ENCODE results near the gene IL4R.
"Not testable (repeated sequence)": the region's sequence is repeated elsewhere in the genome, so short reads cannot be mapped to it uniquely, and the experiment has no call there.

Gene IL4R

DNA sequence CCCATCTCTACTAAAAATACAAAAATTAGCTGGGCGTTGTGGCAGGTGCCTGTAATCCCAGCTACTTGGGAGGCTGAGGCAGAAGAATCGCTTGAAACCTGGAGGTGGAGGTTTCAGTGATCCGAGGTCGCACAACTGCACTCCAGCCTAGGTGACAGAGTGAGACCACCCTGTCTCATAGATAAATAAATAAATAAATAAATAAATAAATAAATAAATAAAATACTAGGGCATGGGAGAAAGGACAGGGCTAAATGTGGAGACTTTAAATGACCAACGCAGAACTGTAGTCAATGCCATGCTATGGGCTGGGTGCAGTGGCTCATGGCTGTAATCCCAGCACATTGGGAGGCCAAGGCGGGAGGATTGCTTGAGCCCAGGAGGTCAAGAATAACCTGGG, 25.5 kb upstream of the IL4R start:
- not testable (repeated sequence) for H3K27ac ChIP-seq (ENCODE audit: low read length); H3K27me3 ChIP-seq (ENCODE audit: control insufficient read depth, insufficient read depth, low read length); DNase-seq (ENCODE audit: low read depth, low spot score); H3K4me1 ChIP-seq (ENCODE audit: control insufficient read depth, insufficient read depth, low read length); H3K4me3 ChIP-seq (ENCODE audit: low read length); H3K36me3 ChIP-seq (ENCODE audit: control insufficient read depth, insufficient read depth, low read length); H3K9me3 ChIP-seq (ENCODE audit: control insufficient read depth, insufficient read depth, low read length)
- no CpG with 5 or more reads among the region's 6 CpGs for WGBS (ENCODE audit: insufficient coverage, insufficient read length)

GRCh38 chr16:27289669-27290068, 24.1 kb upstream of the IL4R start:
- Histone ChIP-seq H3K36me3 (ENCODE audit: control insufficient read depth, insufficient read depth, low read length) (no peaks in the 10 kb centered on the region), H3K27ac (ENCODE audit: low read length) (no peak overlapping the region), H3K4me3 (ENCODE audit: low read length) (no peak overlapping the region), H3K4me1 (ENCODE audit: control insufficient read depth, insufficient read depth, low read length) (no peaks in the 10 kb centered on the region), H3K27me3 (ENCODE audit: control insufficient read depth, insufficient read depth, low read length) (no peaks in the 10 kb centered on the region), H3K9me3 (ENCODE audit: control insufficient read depth, insufficient read depth, low read length) (no peaks in the 10 kb centered on the region)
- WGBS (ENCODE audit: insufficient coverage, insufficient read length): no CpG with 5 or more reads among the region's 6 CpGs
- DNase-seq (ENCODE audit: low read depth, low spot score): no peak

- Histone ChIP-seq H3K36me3 (ENCODE audit: control insufficient read depth, insufficient read depth, low read length) (no peaks in the 10 kb centered on the region), H3K27me3 (ENCODE audit: control insufficient read depth, insufficient read depth, low read length) (no peaks in the 10 kb centered on the region), H3K27ac (ENCODE audit: low read length) (no peak overlapping the region), H3K9me3 (ENCODE audit: control insufficient read depth, insufficient read depth, low read length) (no peaks in the 10 kb centered on the region), H3K4me1 (ENCODE audit: control insufficient read depth, insufficient read depth, low read length) (no peaks in the 10 kb centered on the region), H3K4me3 (ENCODE audit: low read length) (no peak overlapping the region)
- DNase-seq (ENCODE audit: low read depth, low spot score): no peak
Observed at GRCh38 chr16:27290562-27290961, 23.2 kb upstream of the IL4R start.

DNA sequence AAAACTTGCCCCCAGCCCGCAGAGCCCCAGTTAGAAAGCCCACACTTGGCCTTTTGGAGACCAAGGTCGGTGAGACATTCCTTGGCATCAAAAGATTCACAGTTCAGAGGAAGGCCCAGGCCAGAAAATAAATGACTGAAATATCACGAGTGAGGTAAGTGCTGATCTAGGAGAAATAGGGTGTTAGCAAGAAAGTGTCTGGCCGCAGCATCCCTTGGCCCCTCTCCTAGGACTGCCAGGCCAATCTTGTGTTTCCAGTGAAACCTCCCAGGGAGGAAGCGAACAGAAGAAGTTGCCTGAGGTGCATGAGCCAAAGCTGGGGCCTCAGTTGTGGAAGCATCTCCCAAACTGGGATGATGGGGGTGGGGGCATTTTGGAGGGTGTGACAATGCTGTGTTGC, 22.7 kb upstream of the IL4R start:
- Histone ChIP-seq H3K36me3 (ENCODE audit: control insufficient read depth, insufficient read depth, low read length) (no peaks in the 10 kb centered on the region), H3K9me3 (ENCODE audit: control insufficient read depth, insufficient read depth, low read length) (no peaks in the 10 kb centered on the region), H3K27me3 (ENCODE audit: control insufficient read depth, insufficient read depth, low read length) (no peaks in the 10 kb centered on the region), H3K27ac (ENCODE audit: low read length) (no peak overlapping the region), H3K4me1 (ENCODE audit: control insufficient read depth, insufficient read depth, low read length) (no peaks in the 10 kb centered on the region), H3K4me3 (ENCODE audit: low read length) (no peak overlapping the region)
- WGBS (ENCODE audit: insufficient coverage, insufficient read length): no CpG with 5 or more reads among the region's 5 CpGs
- no peak for DNase-seq (ENCODE audit: low read depth, low spot score)

- WGBS (ENCODE audit: insufficient coverage, insufficient read length): no CpG with 5 or more reads among the region's 4 CpGs
- H3K27ac ChIP-seq (ENCODE audit: low read length): no peak overlapping the region
- H3K27me3 ChIP-seq (ENCODE audit: control insufficient read depth, insufficient read depth, low read length): no peaks in the 10 kb centered on the region
- H3K36me3 ChIP-seq (ENCODE audit: control insufficient read depth, insufficient read depth, low read length): no peaks in the 10 kb centered on the region
- H3K4me1 ChIP-seq (ENCODE audit: control insufficient read depth, insufficient read depth, low read length): no peaks in the 10 kb centered on the region
- DNase-seq (ENCODE audit: low read depth, low spot score): no peak
- H3K4me3 ChIP-seq (ENCODE audit: low read length): no peak overlapping the region
- no peaks in the 10 kb centered on the region for H3K9me3 ChIP-seq (ENCODE audit: control insufficient read depth, insufficient read depth, low read length)
Observed at GRCh38 chr16:27291722-27292240, 22.0 kb upstream of the IL4R start.

DNA sequence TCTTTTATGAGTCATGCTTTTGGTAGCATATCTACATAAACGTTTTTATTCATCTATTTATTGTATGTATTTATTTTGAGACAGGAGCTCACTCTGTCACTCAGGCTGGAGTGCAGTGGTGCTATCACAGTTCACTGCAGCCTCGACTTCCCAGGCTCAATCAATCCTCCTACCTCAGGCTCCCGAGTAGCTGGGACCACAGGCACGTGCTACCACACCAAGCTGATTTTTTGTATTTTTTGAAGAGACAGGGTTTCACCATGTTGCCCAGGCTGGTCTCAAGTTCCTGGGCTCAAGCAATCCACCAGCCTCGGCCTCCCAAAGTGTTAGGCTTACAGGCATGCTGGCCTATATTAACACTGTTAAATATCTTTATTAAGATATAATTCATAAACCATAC, 20.4 kb upstream of the IL4R start:
- Histone ChIP-seq H3K9me3 (ENCODE audit: control insufficient read depth, insufficient read depth, low read length) (no peaks in the 10 kb centered on the region), H3K36me3 (ENCODE audit: control insufficient read depth, insufficient read depth, low read length) (no peaks in the 10 kb centered on the region), H3K27ac (ENCODE audit: low read length) (no peak overlapping the region), H3K4me3 (ENCODE audit: low read length) (no peak overlapping the region), H3K4me1 (ENCODE audit: control insufficient read depth, insufficient read depth, low read length) (no peaks in the 10 kb centered on the region), H3K27me3 (ENCODE audit: control insufficient read depth, insufficient read depth, low read length) (no peaks in the 10 kb centered on the region)
- WGBS (ENCODE audit: insufficient coverage, insufficient read length): no CpG with 5 or more reads among the region's 5 CpGs
- DNase-seq (ENCODE audit: low read depth, low spot score): no peak

DNA sequence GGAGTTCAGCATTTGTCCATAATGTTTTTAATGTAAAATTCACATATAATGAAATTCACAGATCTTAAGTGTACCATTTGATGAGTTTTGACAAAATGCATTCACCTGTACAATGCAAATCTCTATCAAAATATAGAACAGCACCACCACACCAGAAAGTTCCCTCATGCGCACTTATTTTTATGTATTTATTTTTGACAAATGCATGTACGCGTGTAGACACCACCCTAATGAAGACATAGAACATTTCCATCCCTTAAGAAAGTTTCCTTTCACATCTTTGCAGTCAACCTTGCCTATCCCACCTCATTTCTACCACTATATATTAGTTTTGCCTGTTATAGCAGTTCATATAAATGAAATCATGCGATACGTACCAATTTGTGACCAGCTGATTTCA, 15.6 kb upstream of the IL4R start:
- H3K9me3 ChIP-seq (ENCODE audit: control insufficient read depth, insufficient read depth, low read length): no peaks in the 10 kb centered on the region
- H3K4me3 ChIP-seq (ENCODE audit: low read length): no peak overlapping the region
- no CpG with 5 or more reads among the region's 5 CpGs for WGBS (ENCODE audit: insufficient coverage, insufficient read length)
- DNase-seq (ENCODE audit: low read depth, low spot score): no peak
- H3K27ac ChIP-seq (ENCODE audit: low read length): no peak overlapping the region
- H3K27me3 ChIP-seq (ENCODE audit: control insufficient read depth, insufficient read depth, low read length): no peaks in the 10 kb centered on the region
- no peaks in the 10 kb centered on the region for H3K4me1 ChIP-seq (ENCODE audit: control insufficient read depth, insufficient read depth, low read length)
- no peaks in the 10 kb centered on the region for H3K36me3 ChIP-seq (ENCODE audit: control insufficient read depth, insufficient read depth, low read length)

- H3K36me3 ChIP-seq (ENCODE audit: control insufficient read depth, insufficient read depth, low read length): no peaks in the 10 kb centered on the region
- H3K9me3 ChIP-seq (ENCODE audit: control insufficient read depth, insufficient read depth, low read length): no peaks in the 10 kb centered on the region
- no peaks in the 10 kb centered on the region for H3K4me1 ChIP-seq (ENCODE audit: control insufficient read depth, insufficient read depth, low read length)
- no peak overlapping the region for H3K4me3 ChIP-seq (ENCODE audit: low read length)
- no peak overlapping the region for H3K27ac ChIP-seq (ENCODE audit: low read length)
- WGBS (ENCODE audit: insufficient coverage, insufficient read length): no CpG with 5 or more reads among the region's 3 CpGs
- no peak for DNase-seq (ENCODE audit: low read depth, low spot score)
- H3K27me3 ChIP-seq (ENCODE audit: control insufficient read depth, insufficient read depth, low read length): no peaks in the 10 kb centered on the region
Observed at GRCh38 chr16:27301236-27301861, 12.4 kb upstream of the IL4R start.

DNA sequence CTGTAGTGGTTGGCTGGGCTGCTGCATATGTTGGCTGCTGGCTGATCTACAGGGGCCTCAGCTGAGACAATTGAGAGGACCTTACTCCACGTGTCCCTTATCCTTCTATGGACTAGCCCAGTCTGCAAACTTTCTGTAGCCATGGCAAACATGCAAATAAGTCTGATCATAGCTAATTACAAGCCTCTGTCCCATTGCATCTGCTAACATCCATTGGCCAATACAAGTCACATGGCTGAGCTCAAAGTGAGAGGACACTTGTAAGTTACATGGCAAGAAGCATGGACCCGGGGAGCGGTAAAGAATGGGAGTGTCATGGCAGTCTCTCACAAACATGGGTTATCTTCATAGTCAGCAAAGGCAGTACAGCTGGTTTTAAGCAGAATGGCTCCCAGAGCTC, 11.6 kb upstream of the IL4R start:
- Histone ChIP-seq H3K27me3 (ENCODE audit: control insufficient read depth, insufficient read depth, low read length) (no peaks in the 10 kb centered on the region), H3K9me3 (ENCODE audit: control insufficient read depth, insufficient read depth, low read length) (no peaks in the 10 kb centered on the region), H3K27ac (ENCODE audit: low read length) (no peak overlapping the region), H3K4me3 (ENCODE audit: low read length) (no peak overlapping the region), H3K36me3 (ENCODE audit: control insufficient read depth, insufficient read depth, low read length) (no peaks in the 10 kb centered on the region), H3K4me1 (ENCODE audit: control insufficient read depth, insufficient read depth, low read length) (no peaks in the 10 kb centered on the region)
- WGBS (ENCODE audit: insufficient coverage, insufficient read length): no CpG with 5 or more reads among the region's 3 CpGs
- no peak for DNase-seq (ENCODE audit: low read depth, low spot score)

DNA sequence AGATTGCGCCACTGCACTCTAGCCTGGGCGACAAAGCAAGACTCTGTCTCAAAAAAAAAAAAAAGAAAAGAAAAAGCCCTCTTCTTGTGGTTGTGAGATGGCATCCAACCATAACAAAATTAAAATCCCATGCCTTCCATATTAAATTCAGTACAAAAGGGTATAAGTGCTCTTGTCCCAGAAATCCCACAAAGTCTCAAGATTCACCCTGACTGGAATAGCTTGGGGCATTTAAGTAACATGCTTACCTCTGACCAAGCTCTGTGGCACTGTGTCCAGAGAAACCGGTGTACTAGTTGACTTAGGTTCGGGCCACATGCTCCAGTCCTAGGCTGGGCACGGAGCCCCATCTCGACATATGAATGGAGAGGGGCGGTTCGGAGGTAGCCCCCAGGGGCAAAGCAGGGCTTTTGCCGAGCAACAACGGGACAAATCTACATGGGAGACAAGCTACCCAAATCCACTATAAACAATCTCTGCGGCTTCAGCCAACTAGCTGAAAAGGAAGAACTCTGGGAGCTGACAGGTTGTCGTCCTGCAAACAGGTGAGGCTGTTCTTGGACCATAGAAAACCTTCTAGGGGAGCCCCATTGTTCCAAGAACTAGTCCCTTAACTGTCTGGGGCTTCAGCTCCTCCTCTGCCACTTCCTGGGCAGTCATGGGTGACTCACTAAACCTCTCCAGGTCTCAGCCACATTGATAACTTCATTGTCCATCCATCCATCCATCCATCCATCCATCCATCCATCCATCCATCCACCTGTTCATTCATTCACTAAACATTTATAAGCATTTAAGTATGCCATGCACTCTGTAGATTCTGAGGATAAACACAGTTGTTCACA, 10.3 kb upstream of the IL4R start:
- Histone ChIP-seq H3K4me3 (ENCODE audit: low read length) (no peak overlapping the region), H3K9me3 (ENCODE audit: control insufficient read depth, insufficient read depth, low read length) (no peaks in the 10 kb centered on the region), H3K36me3 (ENCODE audit: control insufficient read depth, insufficient read depth, low read length) (no peaks in the 10 kb centered on the region), H3K27me3 (ENCODE audit: control insufficient read depth, insufficient read depth, low read length) (no peaks in the 10 kb centered on the region), H3K4me1 (ENCODE audit: control insufficient read depth, insufficient read depth, low read length) (no peaks in the 10 kb centered on the region), H3K27ac (ENCODE audit: low read length) (no peak overlapping the region)
- no CpG with 5 or more reads among the region's 12 CpGs for WGBS (ENCODE audit: insufficient coverage, insufficient read length)
- DNase-seq (ENCODE audit: low read depth, low spot score): no peak

GRCh38 chr16:27304102-27304501, 9.7 kb upstream of the IL4R start:
- H3K4me3 ChIP-seq (ENCODE audit: low read length): no peak overlapping the region
- DNase-seq (ENCODE audit: low read depth, low spot score): no peak
- H3K27ac ChIP-seq (ENCODE audit: low read length): no peak overlapping the region
- no peaks in the 10 kb centered on the region for H3K9me3 ChIP-seq (ENCODE audit: control insufficient read depth, insufficient read depth, low read length)
- no peaks in the 10 kb centered on the region for H3K4me1 ChIP-seq (ENCODE audit: control insufficient read depth, insufficient read depth, low read length)
- H3K36me3 ChIP-seq (ENCODE audit: control insufficient read depth, insufficient read depth, low read length): no peaks in the 10 kb centered on the region
- H3K27me3 ChIP-seq (ENCODE audit: control insufficient read depth, insufficient read depth, low read length): no peaks in the 10 kb centered on the region
- WGBS (ENCODE audit: insufficient coverage, insufficient read length): no CpG with 5 or more reads among the region's 2 CpGs

Measured in iPS DF 6.9 (cell line).